Suppressor macrophage treated with lipopolysaccharide for 4 hours (primary cell): ENCODE results near the gene UACA.
"Not testable (repeated sequence)": the region's sequence is repeated elsewhere in the genome, so short reads cannot be mapped to it uniquely, and the experiment has no call there.

Source experiments
- DNase-seq: peaks from one replicate; pipeline ENCODE4 v3.0.0-alpha.2; 2020

UACA gene

DNA sequence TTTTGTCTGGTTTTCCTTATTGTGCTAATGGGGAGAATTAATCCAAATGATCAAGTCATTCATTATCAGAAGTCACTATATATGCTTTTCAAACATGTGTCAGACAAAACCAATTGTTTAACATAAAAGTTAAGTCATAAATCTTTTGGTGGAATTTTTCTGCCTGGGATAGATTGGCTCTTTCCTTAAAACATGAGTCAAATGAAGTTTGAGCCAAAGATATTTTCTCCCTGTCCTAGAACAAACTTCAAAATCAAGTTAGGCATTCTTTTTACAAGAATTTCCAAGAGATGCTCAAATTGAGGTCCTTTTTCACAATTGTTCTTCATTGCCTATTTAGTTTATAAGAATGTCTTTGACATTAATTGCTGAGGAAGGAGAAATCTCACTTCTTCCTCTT is 138.3 kb downstream of the UACA start:
- DNase-seq: no peak

- no peak for DNase-seq
Measured at GRCh38 chr15:70618929-70619328, 144.4 kb downstream of the UACA start.

- no peak for DNase-seq
Measured at GRCh38 chr15:70617911-70618287, 145.5 kb downstream of the UACA start.

DNA sequence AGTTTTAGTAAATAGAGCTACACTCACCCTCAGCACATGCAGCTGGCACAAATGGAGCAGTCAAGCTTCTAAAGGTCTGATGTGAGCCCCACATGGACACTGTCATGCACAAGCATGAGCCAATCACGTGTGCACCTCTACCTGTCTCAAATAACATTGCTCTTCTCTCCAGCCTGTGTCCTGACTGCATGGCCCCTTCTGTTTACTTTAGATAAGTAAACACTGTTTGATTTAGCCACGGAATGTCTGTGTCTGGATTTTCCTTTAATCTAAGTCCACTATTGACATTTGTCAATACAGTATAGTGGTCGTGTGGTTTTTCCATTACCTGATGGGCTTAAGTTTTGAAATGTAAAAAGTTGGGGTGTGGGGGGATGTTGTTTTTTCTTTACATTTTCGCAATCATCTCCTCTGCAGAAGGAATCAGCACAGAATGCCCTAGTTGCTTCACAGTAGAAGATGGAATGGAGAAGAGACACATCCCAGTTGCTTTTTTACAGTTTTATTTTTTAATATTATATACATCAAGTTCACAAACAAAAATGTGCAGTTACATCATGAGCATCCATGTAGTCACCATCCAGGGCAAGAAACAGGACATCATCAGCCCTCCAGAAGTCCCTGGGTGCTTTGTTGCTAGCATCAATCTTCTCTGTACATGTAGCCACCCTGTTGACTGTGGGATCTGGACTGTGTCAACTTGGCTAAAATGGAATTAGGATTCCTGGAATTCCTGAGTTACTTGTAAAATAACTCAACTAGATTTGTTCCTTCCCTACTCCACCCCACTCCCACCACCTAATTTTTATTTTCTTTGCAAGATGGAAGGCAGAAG is 146.1 kb downstream of the UACA start:
- no peak for DNase-seq

DNA sequence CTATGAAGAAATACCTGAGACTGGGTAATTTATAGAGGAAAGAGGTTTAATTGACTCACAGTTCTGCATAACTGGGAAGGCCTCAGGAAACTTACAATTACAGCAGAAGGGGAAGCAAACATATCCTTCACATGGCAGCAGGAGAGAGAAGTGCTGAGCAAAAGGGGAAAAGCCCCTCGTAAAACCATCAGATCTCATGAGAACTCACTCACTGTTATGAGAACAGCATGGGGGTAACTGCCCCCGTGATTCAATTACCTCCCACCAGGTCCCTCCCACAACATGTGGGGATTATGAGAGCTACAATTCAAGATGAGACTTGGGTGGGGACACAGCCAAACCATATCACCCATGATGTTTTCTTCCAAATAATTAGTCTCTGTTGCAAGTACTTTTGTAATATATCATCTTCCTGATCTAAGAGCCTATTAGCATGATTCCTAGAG is 147.0 kb downstream of the UACA start:
- not testable (repeated sequence) for DNase-seq

- no peak for DNase-seq
Measured at GRCh38 chr15:70615435-70616310, 147.7 kb downstream of the UACA start.

GRCh38 chr15:70614221-70614620 is 149.1 kb downstream of the UACA start:
- DNase-seq: no peak

GRCh38 chr15:70613271-70613670 is 150.1 kb downstream of the UACA start:
- no peak for DNase-seq

GRCh38 chr15:70611286-70611685 is 152.1 kb downstream of the UACA start:
- DNase-seq: no peak

DNA sequence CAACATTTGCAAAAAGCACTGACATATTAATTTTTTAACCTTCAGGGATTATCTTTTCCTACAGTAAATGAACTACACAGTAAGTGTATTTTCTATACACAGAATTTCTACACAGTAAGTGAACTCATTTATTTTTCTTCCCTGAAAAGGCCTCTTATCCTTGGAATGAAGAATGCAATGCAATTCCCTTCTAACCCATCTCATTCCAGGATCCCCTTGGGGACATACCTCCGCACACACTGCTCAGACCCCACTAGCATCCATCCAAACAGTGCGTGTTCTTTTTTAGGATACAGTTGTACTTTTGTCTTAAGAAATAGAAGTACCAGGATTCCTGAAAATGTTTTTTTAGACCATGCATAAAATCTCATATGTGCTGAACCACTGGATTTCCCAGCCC is 152.8 kb downstream of the UACA start:
- DNase-seq: no peak

DNA sequence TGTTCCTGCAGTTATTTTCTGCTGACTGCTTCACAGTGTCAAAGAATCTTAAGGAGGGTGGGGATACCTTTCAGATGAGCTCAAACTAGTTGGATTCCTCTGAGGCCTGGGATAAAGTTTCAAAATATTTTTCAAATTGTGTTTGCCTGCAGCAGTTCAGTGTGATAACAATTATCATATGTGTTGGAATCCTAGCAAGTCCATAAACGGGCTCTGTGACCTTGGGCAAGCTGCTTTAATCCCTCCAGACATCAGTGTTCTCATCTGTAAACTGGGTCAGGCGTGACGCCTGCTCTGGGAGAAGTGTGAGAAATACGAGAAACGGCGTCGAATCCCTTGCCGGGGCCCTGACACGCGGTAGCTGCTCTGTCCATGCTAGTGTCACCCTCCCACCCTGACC is 153.5 kb downstream of the UACA start:
- no peak for DNase-seq

GRCh38 chr15:70608144-70608543 is 155.2 kb downstream of the UACA start:
- DNase-seq: no peak

GRCh38 chr15:70605606-70606410 is 157.6 kb downstream of the UACA start:
- no peak for DNase-seq

- no peak for DNase-seq
Measured at GRCh38 chr15:70604666-70605315, 158.6 kb downstream of the UACA start.
